CD14-positive monocyte (primary cell): ENCODE data around the gene BMP7. TPM values are rescaled to one million over a fixed set of nuclear protein-coding genes. Genes with fewer than 3 reads are reported as not detected.
"Not testable (repeated sequence)": the region's sequence is repeated elsewhere in the genome, so short reads cannot be mapped to it uniquely, and the experiment has no call there.

ENCODE experiments used
- DNase-seq, 3 donors: peaks; one replicate each; pipeline ENCODE4 v3.0.0-alpha.2; 2011 to 2022
- H2AFZ ChIP-seq: 2 replicates; pipeline ENCODE4 v1.6.0; 2012; ENCODE audit warnings: mild to moderate bottlenecking, low read depth, low read length, inconsistent platforms; ENCODE audit not compliant: insufficient read depth, poor library complexity, severe bottlenecking
- H3K27ac ChIP-seq, 2 donors: 1 replicate in 1 of 2; 2 replicates in 1 of 2; pipeline ENCODE4 v1.5.1; 2012 to 2013; ENCODE audit warnings: low read length in 2 of 2, control low read depth in 1 of 2, inconsistent platforms in 1 of 2, low read depth in 1 of 2, mild to moderate bottlenecking in 1 of 2
- H3K27me3 ChIP-seq, 2 donors: one replicate each; pipeline versions ENCODE4 v1.6.0 to v1.6.1; 2011 to 2013; ENCODE audit warnings: low read length in 2 of 2; ENCODE audit not compliant: control insufficient read depth in 2 of 2, insufficient read depth in 2 of 2
- H3K36me3 ChIP-seq, 2 donors: replicated peaks in 1 of 2; 1 replicate in 1 of 2; 2 replicates in 1 of 2; pipeline versions ENCODE4 v1.5.1 to v1.6.1; 2012 to 2013; ENCODE audit warnings: low read length in 2 of 2, control low read depth in 1 of 2, inconsistent platforms in 1 of 2, mild to moderate bottlenecking in 1 of 2; ENCODE audit not compliant: insufficient read depth in 2 of 2, control insufficient read depth in 1 of 2
- H3K4me1 ChIP-seq, 2 donors: 1 replicate in 1 of 2; 2 replicates in 1 of 2; pipeline versions ENCODE4 v1.5.1 to v1.6.1; 2012 to 2013; ENCODE audit warnings: low read length in 2 of 2, control low read depth in 1 of 2, inconsistent platforms in 1 of 2, mild to moderate bottlenecking in 1 of 2, moderate library complexity in 1 of 2; ENCODE audit not compliant: insufficient read depth in 2 of 2, control insufficient read depth in 1 of 2
- H3K4me2 ChIP-seq: replicated peaks from 2 replicates; pipeline ENCODE3; 2012; ENCODE audit warnings: low read length, moderate library complexity, mild to moderate bottlenecking; ENCODE audit not compliant: poor library complexity, severe bottlenecking; ENCODE audit errors: extremely low read depth
- H3K4me3 ChIP-seq, 3 experiments: fragments of 200-600 bp in 1 of 3; sonication (generic) in 1 of 3; replicated peaks in 1 of 3; 1 replicate in 2 of 3; 2 replicates in 1 of 3; pipeline ENCODE4 v1.5.1; 2011 to 2013; ENCODE audit warnings: low read length in 3 of 3, mild to moderate bottlenecking in 3 of 3, control low read depth in 2 of 3, low read depth in 2 of 3, inconsistent platforms in 1 of 3, moderate library complexity in 1 of 3
- H3K79me2 ChIP-seq: 2 replicates; pipeline ENCODE4 v1.6.0; 2012; ENCODE audit warnings: mild to moderate bottlenecking, control low read depth, inconsistent platforms, low read length, moderate library complexity; ENCODE audit not compliant: insufficient read depth
- H3K9ac ChIP-seq: 2 replicates; pipeline ENCODE4 v1.6.0; 2017; ENCODE audit warnings: low read length, mild to moderate bottlenecking; ENCODE audit not compliant: insufficient read depth, poor library complexity, severe bottlenecking
- H3K9me3 ChIP-seq, 2 donors: replicated peaks in 1 of 2; 1 replicate in 1 of 2; 2 replicates in 1 of 2; pipeline versions ENCODE4 v1.5.1 to v1.6.1; 2012 to 2013; ENCODE audit warnings: low read length in 2 of 2, control low read depth in 1 of 2; ENCODE audit not compliant: control insufficient read depth in 1 of 2, insufficient read depth in 1 of 2
- H4K20me1 ChIP-seq: 2 replicates; pipeline ENCODE4 v1.6.0; 2012; ENCODE audit warnings: mild to moderate bottlenecking, low read length, control low read depth, moderate library complexity; ENCODE audit not compliant: insufficient read depth
- H3K27ac Mint-ChIP-seq, 7 donors: one replicate each; pipeline ENCODE4 v1.8.0; 2020; ENCODE audit warnings: mild to moderate bottlenecking in 7 of 7, mixed read lengths in 7 of 7, moderate library complexity in 6 of 7, inconsistent platforms in 2 of 7
- H3K27me3 Mint-ChIP-seq, 3 donors: one replicate each; pipeline ENCODE4 v1.8.0; 2021 to 2022; ENCODE audit warnings: low read depth in 3 of 3, mild to moderate bottlenecking in 3 of 3, mixed read lengths in 3 of 3, moderate library complexity in 3 of 3, inconsistent platforms in 1 of 3
- H3K36me3 Mint-ChIP-seq, 2 donors: one replicate each; pipeline ENCODE4 v1.8.0; 2020; ENCODE audit warnings: mixed read lengths in 2 of 2, inconsistent platforms in 1 of 2, mild to moderate bottlenecking in 1 of 2
- H3K4me1 Mint-ChIP-seq: one replicate; pipeline ENCODE4 v1.8.0; 2020; ENCODE audit warnings: mild to moderate bottlenecking, mixed read lengths
- H3K4me3 Mint-ChIP-seq, 2 donors: one replicate each; pipeline ENCODE4 v1.8.0; 2020; ENCODE audit warnings: mild to moderate bottlenecking in 2 of 2, mixed read lengths in 2 of 2, moderate library complexity in 1 of 2
- H3K9me3 Mint-ChIP-seq, 7 donors: one replicate each; pipeline ENCODE4 v1.8.0; 2020 to 2022; ENCODE audit warnings: mixed read lengths in 7 of 7, mild to moderate bottlenecking in 6 of 7, moderate library complexity in 6 of 7, inconsistent platforms in 2 of 7
- WGBS: methylation state at CpG from one replicate; pipeline ENCODE4 v1.1.5; 2013; ENCODE audit warnings: missing lambda C conversion rate; ENCODE audit not compliant: insufficient coverage; 5-methylcytosine and 5-hydroxymethylcytosine counted together
- intact Hi-C, 2 donors: fragments of 100-400 bp; cut with micrococcal nuclease; formaldehyde crosslinking; loops; one replicate each; pipeline versions ENCODE4 v1.15.0 to v1.15.1; 2023
- polyA plus RNA-seq, 3 donors: library from polyadenylated mRNA; depleted of rRNA in 1 of 3; unstranded in 2 of 3; stranded (reverse) in 1 of 3; fragments of 300-500 nt in 2 of 3; fragments of >200 nt in 1 of 3; fragmentation: Illumina TruSeq in 2 of 3; gene quantifications; 1 replicate in 2 of 3; 2 replicates in 1 of 3; pipeline ENCODE4 v1.2.3, GENCODE V29; 2012 to 2021
- TF ChIP-seq, protein P1 (sequence below): fragments of 200-600 bp; IDR thresholded peaks from one replicate; pipeline ENCODE4 v1.8.0; 2022; ENCODE audit warnings: antibody characterized with exemption, mild to moderate bottlenecking

Gene BMP7
- polyA plus RNA-seq, 3 donors: not detected

DNA sequence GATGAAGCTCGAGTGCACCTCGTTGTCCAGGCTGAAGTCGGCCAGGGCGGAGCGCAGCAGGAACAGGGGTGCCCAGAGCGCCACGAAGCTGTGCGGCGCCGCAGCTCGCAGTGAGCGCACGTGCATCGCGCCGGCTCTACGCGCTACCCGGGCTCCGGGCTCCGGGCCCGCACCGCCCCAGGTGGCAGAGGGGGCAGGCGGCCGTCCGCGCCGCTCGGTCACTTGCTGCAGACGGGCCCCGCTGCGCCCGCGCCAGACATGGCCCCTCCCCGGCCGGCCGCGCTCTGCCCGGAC, 497 bp downstream of the BMP7 start:
- DNase-seq: no peak
- peak overlapping the region in 1 of 2 donors; percentile 88 for H3K4me3 Mint-ChIP-seq
- H3K4me1 ChIP-seq: no peaks in the 10 kb centered on the region
- no peak overlapping the region for H2AFZ ChIP-seq
- TF ChIP-seq, protein P1, sequence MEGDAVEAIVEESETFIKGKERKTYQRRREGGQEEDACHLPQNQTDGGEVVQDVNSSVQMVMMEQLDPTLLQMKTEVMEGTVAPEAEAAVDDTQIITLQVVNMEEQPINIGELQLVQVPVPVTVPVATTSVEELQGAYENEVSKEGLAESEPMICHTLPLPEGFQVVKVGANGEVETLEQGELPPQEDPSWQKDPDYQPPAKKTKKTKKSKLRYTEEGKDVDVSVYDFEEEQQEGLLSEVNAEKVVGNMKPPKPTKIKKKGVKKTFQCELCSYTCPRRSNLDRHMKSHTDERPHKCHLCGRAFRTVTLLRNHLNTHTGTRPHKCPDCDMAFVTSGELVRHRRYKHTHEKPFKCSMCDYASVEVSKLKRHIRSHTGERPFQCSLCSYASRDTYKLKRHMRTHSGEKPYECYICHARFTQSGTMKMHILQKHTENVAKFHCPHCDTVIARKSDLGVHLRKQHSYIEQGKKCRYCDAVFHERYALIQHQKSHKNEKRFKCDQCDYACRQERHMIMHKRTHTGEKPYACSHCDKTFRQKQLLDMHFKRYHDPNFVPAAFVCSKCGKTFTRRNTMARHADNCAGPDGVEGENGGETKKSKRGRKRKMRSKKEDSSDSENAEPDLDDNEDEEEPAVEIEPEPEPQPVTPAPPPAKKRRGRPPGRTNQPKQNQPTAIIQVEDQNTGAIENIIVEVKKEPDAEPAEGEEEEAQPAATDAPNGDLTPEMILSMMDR: no peak
- no peak overlapping the region for H3K27ac ChIP-seq
- no peak overlapping the region for H3K27ac Mint-ChIP-seq
- peaks cover 39 to 79% of the 10 kb centered on the region in 2 donors for H3K27me3 ChIP-seq
- H3K9me3 Mint-ChIP-seq: peaks cover 0 to 14% (median 1%) of the 10 kb centered on the region in 7 donors
- no peak overlapping the region for H3K9ac ChIP-seq
- no peaks in the 10 kb centered on the region for H4K20me1 ChIP-seq
- no peaks in the 10 kb centered on the region for H3K79me2 ChIP-seq
- H3K9me3 ChIP-seq: peaks cover 0 to 12% of the 10 kb centered on the region in 2 donors
- H3K4me3 ChIP-seq: no peak overlapping the region
- peaks cover 75 to 95% (median 87%) of the 10 kb centered on the region in 3 donors for H3K27me3 Mint-ChIP-seq
- 1% methylated on average over 39 of the region's 39 CpGs for WGBS
- no peaks in the 10 kb centered on the region for H3K4me1 Mint-ChIP-seq
- intact Hi-C loops: no loop called here
- no peaks in the 10 kb centered on the region for H3K36me3 ChIP-seq
- H3K36me3 Mint-ChIP-seq: no peaks in the 10 kb centered on the region
- H3K4me2 ChIP-seq: no peak overlapping the region

DNA sequence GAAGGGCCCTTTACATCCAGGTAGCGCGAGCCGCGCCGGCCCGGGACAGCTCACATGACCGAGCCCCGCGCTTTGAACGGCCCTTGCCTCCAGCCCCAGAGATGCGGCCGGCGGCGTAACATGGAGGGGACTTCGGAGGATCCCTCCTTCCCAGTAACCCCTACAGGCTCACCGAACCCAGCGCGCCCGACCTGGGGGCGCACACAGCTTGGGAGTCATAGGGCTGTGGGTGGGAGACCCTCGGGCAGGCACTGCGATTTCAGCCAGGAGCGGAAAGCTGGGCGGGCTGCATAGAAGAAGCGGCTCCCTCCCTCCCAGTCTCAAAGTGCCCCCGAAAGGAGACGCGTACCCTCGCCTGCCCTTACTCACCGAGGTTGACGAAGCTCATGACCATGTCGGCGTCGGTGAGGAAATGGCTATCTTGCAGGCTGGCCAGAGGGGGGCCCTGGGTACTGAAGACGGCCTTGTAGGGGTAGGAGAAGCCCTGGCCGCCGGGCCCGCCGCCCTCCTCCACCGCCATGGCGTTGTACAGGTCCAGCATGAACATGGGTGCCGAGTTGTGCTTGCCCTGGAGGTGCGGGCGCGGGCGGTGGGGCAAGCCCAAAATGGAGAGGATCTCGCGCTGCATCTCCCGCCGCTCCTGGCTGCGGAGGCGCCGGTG, 975 bp downstream of the BMP7 start:
- H3K27me3 Mint-ChIP-seq: peaks cover 80 to 95% (median 92%) of the 10 kb centered on the region in 3 donors
- no peaks in the 10 kb centered on the region for H3K36me3 Mint-ChIP-seq
- Histone ChIP-seq H3K27ac (no peak overlapping the region), H2AFZ (no peak overlapping the region), H3K4me1 (no peaks in the 10 kb centered on the region), H3K9me3 (peaks cover 0 to 12% of the 10 kb centered on the region in 2 donors), H3K9ac (no peak overlapping the region), H3K4me2 (no peak overlapping the region), H3K27me3 (peaks cover 44 to 84% of the 10 kb centered on the region in 2 donors), H3K4me3 (no peak overlapping the region), H4K20me1 (no peaks in the 10 kb centered on the region), H3K36me3 (no peaks in the 10 kb centered on the region), H3K79me2 (no peaks in the 10 kb centered on the region)
- no peaks in the 10 kb centered on the region for H3K4me1 Mint-ChIP-seq
- TF ChIP-seq, protein P1: no peak
- peak overlapping the region in 1 of 2 donors; percentile 88 for H3K4me3 Mint-ChIP-seq
- no peak overlapping the region for H3K27ac Mint-ChIP-seq
- intact Hi-C loops: no loop called here
- 5% methylated on average over 32 of the region's 53 CpGs for WGBS
- H3K9me3 Mint-ChIP-seq: peaks cover 0 to 14% (median 1%) of the 10 kb centered on the region in 7 donors
- no peak for DNase-seq

DNA sequence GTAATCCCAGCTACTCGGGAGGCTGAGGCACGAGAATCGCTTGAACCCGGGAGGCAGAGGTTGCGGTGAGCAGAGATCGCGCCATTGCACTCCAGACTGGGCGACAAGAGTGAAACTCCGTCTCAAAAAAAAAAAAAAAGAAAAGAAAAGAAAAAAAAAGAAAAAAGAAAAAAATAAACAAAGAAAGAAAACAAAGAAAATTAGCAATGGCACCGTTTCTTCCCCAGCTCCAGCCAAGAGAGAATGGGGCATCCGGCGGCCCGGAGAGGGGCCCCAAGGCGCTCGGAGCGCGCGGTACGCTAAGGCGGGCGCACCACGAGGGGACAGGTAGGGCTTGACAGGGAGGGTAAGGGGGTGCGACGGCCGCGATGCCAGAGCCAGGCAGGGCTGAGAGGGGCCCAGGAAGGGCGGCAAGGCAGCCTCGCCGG, 1.5 kb downstream of the BMP7 start:
- peaks cover 83 to 97% (median 92%) of the 10 kb centered on the region in 3 donors for H3K27me3 Mint-ChIP-seq
- H3K27me3 ChIP-seq: peaks cover 49 to 89% of the 10 kb centered on the region in 2 donors
- H4K20me1 ChIP-seq, H3K4me1 ChIP-seq, DNase-seq, H3K27ac Mint-ChIP-seq, H3K4me1 Mint-ChIP-seq, H3K36me3 ChIP-seq, H3K4me3 ChIP-seq, H2AFZ ChIP-seq, H3K4me2 ChIP-seq, intact Hi-C loops, H3K36me3 Mint-ChIP-seq, H3K27ac ChIP-seq, H3K79me2 ChIP-seq, H3K9ac ChIP-seq: not testable (repeated sequence)
- peak overlapping the region in 1 of 2 donors; percentile 88 for H3K4me3 Mint-ChIP-seq
- 11% methylated on average over 20 of the region's 29 CpGs for WGBS
- H3K9me3 ChIP-seq: peaks cover 0 to 12% of the 10 kb centered on the region in 2 donors
- H3K9me3 Mint-ChIP-seq: peaks cover 0 to 14% (median 1%) of the 10 kb centered on the region in 7 donors
